Measurements from ENCODE around the gene TBX20.
"Not testable (repeated sequence)": the region's sequence is repeated elsewhere in the genome, so short reads cannot be mapped to it uniquely, and the experiment has no call there.

Gene TBX20

DNA sequence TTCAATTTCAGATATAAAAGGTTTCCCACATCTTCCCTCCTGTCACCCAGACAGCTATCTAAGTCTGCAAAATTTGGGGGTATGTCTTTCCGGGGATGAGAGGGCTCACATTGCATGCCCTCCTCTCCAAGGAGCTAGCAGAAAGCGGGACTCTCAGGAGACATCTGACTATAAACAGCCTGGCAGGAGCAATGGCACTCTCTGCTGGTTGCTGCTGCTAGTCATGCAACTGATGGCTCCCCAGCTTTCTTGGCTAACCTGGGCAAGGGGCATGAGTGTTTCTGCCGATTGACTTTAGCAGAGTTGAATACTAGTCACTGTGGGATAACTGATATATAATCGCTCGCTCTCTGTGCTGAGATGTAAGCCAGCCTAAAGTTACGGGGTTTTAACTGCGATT is 12.0 kb downstream of the TBX20 start:
- ChIA-PET POLR2A (no interaction called here), CTCF (no interaction called here)
- TF ChIP-seq, protein P1, sequence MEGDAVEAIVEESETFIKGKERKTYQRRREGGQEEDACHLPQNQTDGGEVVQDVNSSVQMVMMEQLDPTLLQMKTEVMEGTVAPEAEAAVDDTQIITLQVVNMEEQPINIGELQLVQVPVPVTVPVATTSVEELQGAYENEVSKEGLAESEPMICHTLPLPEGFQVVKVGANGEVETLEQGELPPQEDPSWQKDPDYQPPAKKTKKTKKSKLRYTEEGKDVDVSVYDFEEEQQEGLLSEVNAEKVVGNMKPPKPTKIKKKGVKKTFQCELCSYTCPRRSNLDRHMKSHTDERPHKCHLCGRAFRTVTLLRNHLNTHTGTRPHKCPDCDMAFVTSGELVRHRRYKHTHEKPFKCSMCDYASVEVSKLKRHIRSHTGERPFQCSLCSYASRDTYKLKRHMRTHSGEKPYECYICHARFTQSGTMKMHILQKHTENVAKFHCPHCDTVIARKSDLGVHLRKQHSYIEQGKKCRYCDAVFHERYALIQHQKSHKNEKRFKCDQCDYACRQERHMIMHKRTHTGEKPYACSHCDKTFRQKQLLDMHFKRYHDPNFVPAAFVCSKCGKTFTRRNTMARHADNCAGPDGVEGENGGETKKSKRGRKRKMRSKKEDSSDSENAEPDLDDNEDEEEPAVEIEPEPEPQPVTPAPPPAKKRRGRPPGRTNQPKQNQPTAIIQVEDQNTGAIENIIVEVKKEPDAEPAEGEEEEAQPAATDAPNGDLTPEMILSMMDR (IDR thresholded peaks at IDR 0.05; ENCODE audit: insufficient read depth, low read length, missing control alignments) = peak; percentile 26
- no peak for DNase-seq (ENCODE audit: low read depth, low spot score)
- H3K4me3 ChIP-seq (ENCODE audit: low read depth, low read length) = no peak overlapping the region

DNA sequence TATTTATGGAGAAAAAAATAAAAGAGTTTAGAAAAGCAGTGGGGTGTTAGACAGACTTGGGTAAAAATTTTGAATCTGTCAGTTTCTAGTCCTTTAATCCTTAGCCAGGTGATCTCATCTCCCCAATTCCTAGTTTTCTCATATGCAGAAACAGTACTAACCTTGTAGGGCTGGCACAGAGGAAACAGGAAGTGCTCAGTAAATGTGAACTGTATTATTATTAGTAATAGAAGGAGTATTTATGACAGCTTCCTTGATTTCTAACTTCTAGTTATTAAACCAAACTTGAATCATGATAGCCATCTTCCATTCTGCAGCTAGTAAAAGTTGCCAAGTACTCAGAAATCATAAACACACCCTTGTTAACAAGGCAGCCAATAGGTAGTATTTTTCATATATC is 12.5 kb downstream of the TBX20 start:
- no peak overlapping the region for H3K4me3 ChIP-seq (ENCODE audit: low read depth, low read length)
- CTCF ChIA-PET = no interaction called here
- DNase-seq (ENCODE audit: low read depth, low spot score) = no peak
- POLR2A ChIA-PET = no interaction called here
- TF ChIP-seq, protein P1 (IDR thresholded peaks at IDR 0.05; ENCODE audit: insufficient read depth, low read length, missing control alignments) = no peak

DNA sequence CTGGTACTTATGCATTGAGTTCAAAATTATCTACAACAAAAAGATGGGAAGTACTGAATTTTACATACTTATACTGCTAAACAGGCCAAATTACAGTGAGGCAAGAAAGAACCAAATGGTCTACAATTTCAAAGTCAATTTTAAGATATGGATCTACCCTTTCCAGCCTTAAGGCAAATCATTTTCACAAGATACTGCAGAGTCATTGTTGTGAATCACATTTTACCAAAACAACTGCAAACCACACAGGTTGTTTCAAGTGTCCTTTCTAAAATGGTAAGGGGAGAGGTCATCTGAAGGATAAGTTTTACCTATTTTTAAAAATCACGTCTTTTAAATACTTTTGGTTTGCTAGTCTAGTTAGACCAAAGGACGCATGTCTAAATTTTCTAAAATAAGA is 12.9 kb downstream of the TBX20 start:
- H3K4me3 ChIP-seq (ENCODE audit: low read depth, low read length); DNase-seq (ENCODE audit: low read depth, low spot score); POLR2A ChIA-PET; CTCF ChIA-PET: not testable (repeated sequence)

DNA sequence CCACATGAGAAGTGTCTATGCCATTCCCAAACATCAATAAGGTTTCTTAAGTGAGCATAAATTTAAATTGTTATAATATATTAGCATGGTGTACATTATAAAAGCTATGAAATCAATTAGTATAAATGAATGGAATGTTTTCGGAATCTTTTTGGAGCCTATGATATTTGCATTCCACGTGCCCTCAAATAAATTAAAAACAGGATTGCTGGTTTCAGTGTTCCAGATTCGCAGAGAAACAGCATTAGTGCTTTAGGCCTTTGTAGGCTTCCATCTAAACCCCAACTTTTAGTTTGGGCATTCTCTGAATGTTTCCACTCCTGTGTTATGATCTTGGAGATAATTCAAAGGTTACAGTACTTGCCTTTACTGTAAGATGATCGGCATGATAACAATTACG is 15.4 kb downstream of the TBX20 start:
- CTCF ChIA-PET, POLR2A ChIA-PET: not testable (repeated sequence)

DNA sequence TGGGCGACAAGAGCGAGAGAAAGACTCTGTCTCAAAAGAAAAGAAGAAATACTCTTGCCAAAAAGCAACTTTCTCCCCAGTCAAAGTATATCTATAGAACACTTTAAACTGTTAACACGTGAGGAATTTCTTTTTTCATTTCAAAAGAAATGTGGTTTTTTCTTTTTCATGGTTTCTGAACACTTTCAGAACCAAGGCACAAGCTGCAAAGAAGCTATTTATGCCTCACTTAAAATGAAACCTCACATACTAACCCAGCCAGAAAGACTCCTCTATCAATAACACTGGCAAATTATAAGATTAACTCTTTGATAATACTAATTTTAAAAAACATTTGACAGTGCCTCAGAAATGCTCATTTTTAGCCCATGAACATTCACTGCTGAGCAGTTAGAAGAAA is 20.9 kb downstream of the TBX20 start:
- ChIA-PET POLR2A (no interaction called here), CTCF (no interaction called here)
- DNase-seq (ENCODE audit: low read depth, low spot score) = no peak
- H3K4me3 ChIP-seq (ENCODE audit: low read depth, low read length) = no peak overlapping the region
- TF ChIP-seq, protein P1 (IDR thresholded peaks at IDR 0.05; ENCODE audit: insufficient read depth, low read length, missing control alignments) = no peak

More for the DNA sequence above, 15.4 kb downstream of the TBX20 start:
- not testable (repeated sequence) for H3K4me3 ChIP-seq (ENCODE audit: low read depth, low read length); DNase-seq (ENCODE audit: low read depth, low spot score)

DNA sequence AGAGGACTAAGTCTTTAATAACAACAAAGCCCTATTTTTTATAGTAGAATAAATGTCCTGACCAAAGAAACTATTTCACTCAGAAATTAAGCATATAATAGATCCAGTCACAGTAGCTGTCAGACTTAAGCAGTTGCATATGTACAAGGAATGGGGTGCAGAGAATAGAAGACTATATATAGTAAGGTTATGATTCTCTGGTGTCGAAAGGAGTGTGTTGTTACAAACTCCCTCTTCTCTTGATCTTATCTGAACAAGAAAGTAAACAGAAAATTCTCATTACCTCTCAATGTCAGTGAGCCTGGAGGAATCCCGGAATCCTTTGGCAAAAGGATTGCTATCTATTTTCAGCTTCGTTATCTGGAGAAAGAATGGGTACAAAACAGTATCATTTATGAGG is 22.7 kb downstream of the TBX20 start:
- CTCF ChIA-PET; POLR2A ChIA-PET; DNase-seq (ENCODE audit: low read depth, low spot score): not testable (repeated sequence)

DNA sequence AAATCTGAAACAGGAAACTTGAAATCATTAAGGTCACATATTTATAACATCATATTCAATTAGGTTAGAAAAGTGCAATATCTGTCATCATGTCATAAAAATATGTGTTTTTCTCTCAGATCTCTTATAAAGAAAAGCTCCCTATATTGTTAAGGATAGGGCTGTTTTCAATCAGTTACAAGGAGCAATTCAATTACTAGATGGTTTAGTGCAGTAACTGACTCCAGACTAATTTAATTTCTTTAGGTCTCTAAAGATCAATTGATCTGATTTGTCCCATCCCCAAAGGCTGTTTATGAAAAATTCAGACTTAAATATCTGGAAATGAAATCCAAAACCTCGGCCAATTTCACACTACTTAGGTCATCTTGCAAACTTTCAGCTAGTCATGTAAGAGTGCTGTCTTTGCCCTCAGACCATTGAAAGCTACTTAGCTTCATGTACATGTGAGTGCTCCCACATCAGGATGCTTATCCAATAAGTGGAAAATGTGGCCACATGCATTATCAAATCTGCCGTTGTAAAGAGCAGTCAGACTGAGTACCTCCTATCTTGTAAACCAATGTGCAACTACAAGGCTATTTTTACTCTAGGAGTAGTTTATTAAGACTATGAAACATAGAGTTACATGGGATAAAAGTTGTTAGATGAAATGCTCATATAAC is 24.7 kb downstream of the TBX20 start:
- DNase-seq (ENCODE audit: low read depth, low spot score); POLR2A ChIA-PET; H3K4me3 ChIP-seq (ENCODE audit: low read depth, low read length); CTCF ChIA-PET: not testable (repeated sequence)

More for the DNA sequence above, 22.7 kb downstream of the TBX20 start:
- H3K4me3 ChIP-seq (ENCODE audit: low read depth, low read length) = not testable (repeated sequence)

DNA sequence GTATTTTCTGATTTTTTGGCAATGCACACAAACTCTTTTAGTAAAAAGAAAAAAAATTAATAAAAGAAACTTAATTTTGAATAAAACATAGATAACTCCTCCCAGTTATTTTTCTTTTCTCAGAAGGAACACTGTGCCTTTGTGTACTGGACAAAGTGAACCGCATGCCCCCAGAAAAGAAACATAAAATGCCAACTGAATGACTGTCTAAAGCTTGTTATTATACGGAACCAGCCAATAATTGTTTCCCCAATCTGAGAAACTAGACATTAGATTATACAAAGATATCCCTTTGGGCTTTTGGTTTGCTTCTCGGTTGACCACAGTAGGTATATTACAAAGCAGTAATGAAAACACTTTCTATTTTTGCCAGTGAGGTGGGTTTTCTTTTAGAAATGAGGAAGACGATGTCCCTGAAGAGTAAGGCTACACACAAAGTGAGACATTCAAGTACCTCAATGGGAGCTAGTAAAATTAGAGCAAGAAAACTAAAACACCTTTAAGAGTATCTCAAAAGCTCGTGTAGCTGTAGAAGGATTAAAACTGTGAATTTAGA is 25.3 kb downstream of the TBX20 start:
- POLR2A ChIA-PET; H3K4me3 ChIP-seq (ENCODE audit: low read depth, low read length); CTCF ChIA-PET; DNase-seq (ENCODE audit: low read depth, low spot score): not testable (repeated sequence)

DNA sequence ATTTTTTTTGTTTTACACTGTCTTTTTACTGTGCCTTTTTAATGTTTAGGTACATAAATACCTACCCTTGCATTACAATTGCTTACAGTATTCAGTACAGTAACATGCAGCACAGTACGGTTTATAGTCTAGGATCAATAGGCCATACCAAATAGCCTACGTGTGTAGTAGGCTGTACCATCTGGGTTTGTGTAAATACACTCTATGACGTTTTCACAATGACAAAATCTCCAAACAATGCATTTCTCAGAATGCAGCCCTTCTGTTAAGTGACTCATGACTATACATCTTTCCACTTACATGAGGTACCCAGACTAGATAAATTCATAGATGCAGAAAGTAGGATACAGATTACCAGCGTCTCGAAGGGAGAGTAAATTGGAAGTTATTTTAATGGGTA is 26.5 kb downstream of the TBX20 start:
- DNase-seq (ENCODE audit: low read depth, low spot score) = peak; percentile 26
- POLR2A ChIA-PET, CTCF ChIA-PET: not testable (repeated sequence)

DNA sequence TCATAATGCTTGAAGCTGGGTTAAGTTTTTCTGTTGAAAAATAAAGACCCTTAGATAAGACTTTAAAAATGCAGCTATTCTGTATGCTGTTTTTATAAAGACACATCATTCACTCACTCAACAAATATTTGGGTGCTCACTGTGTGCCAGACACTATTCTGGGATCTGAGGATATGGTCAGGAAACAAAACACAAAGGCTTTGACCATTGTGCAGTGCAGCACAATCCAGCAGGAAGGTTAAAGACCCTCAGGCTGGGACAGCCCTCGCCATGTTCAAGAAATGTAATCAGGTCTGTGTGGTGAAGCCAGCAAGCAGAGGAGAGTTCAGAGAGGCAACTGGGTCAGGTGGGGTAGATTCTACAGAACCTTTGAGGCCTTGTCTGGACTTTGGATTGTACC is 31.5 kb downstream of the TBX20 start:
- H3K4me3 ChIP-seq (ENCODE audit: low read depth, low read length); POLR2A ChIA-PET; CTCF ChIA-PET; DNase-seq (ENCODE audit: low read depth, low spot score): not testable (repeated sequence)

More for the DNA sequence above, 26.5 kb downstream of the TBX20 start:
- not testable (repeated sequence) for H3K4me3 ChIP-seq (ENCODE audit: low read depth, low read length)

DNA sequence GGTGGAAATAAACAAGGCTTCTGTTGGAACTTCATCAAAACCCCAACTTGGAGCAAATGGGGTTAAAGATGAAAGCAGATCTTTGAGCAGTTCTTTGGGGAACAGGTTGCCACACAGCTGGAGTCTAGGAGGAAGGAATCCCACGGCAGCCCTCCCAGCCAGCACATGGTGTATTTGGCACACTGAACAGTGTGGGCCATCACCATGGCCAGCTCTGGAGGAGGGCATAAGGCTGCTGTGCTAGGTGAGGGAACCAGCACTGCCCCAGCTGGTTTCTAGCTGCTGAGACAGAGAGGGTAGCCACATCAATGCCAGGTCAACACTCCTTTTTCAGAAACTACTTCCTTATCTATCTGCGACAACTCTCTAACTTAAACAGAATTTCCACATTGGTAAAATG is 33.7 kb downstream of the TBX20 start:
- POLR2A ChIA-PET; H3K4me3 ChIP-seq (ENCODE audit: low read depth, low read length); DNase-seq (ENCODE audit: low read depth, low spot score); CTCF ChIA-PET: not testable (repeated sequence)

DNA sequence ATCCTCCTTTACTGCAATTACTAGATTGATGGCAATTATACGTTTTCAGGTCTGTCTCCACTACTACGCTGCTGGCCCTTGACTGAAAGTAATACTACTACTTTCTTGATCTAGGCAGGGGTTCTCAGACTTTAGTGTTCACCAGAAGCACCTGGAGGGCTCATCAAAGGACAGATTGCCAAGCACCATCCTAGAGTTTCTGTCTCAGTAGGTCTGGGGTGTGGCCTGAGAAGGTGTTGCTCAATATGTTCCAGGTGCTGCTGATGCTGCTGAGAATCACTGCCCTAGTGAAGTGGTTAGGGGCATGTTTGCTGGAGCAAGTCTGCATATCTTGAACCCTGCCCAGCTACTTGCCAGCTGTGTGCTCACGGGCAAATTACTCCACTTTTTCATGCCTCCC is 37.9 kb downstream of the TBX20 start:
- POLR2A ChIA-PET, CTCF ChIA-PET: not testable (repeated sequence)

DNA sequence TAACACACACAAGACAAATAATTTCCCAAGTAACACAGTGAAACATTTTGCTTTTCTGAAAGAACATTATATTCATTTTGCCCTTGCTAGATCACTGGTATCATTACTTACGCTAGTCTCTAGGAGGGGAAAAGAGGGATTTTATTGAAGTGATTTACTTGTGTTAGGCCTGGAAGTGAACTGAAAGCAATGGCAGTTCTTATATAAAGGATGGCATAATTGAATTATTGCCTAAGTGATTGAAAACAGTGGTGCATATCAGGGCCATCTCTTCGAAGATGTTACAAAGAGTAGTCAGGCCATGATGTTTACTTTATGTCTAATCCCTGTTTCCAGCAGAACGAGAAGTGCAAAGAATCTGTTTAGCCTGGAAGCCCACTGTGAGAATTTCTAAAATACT is 38.8 kb downstream of the TBX20 start:
- H3K4me3 ChIP-seq (ENCODE audit: low read depth, low read length); DNase-seq (ENCODE audit: low read depth, low spot score); POLR2A ChIA-PET; CTCF ChIA-PET: not testable (repeated sequence)

More for the DNA sequence above, 37.9 kb downstream of the TBX20 start:
- not testable (repeated sequence) for H3K4me3 ChIP-seq (ENCODE audit: low read depth, low read length); DNase-seq (ENCODE audit: low read depth, low spot score)

DNA sequence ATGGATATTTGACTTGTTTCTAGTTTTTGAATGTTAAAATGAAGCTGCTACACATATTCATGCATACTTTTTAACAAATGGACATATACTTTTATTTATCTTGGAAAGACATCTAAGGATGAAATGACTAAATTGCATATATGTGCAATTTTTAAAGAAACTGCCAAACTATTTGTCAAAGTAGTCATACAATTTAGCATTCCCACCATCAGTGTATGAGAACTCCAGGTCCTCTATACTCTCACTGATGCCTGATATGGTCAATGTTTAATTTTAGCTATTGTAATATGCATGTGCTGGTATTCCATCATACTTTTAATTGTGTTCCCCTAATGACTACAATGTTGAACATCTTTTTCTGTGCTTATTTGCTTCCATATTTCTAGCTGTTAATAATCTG is 47.0 kb downstream of the TBX20 start:
- POLR2A ChIA-PET; H3K4me3 ChIP-seq (ENCODE audit: low read depth, low read length); DNase-seq (ENCODE audit: low read depth, low spot score); CTCF ChIA-PET: not testable (repeated sequence)
